H1 (cell line): ENCODE results near the gene CYYR1. TPM values are rescaled to one million over a fixed set of nuclear protein-coding genes. Genes with fewer than 3 reads are reported as not detected.

ENCODE experiments used
- CTCF ChIA-PET: fragments of 300-600 bp; sonication (Branson Sonifier 250); formaldehyde crosslinking; loops from one replicate; lab custom pipeline; 2021; ENCODE audit not compliant: partially characterized antibody; lab: Charles Lee
- POLR2A ChIA-PET: fragments of 300-600 bp; sonication (Branson Sonifier 250); formaldehyde crosslinking; loops from one replicate; lab custom pipeline; 2021; ENCODE audit warnings: inconsistent platforms; ENCODE audit not compliant: partially characterized antibody; lab: Charles Lee
- DNase-seq, 2 experiments: peaks; one replicate each; pipeline versions ENCODE4 v3.0.0 to v3.0.0-alpha.2; 2010 to 2022; ENCODE audit warnings: low spot score in 2 of 2, low read depth in 1 of 2, mixed read lengths in 1 of 2
- FAIRE-seq: peaks from 2 replicates; lab custom pipeline; 2011; peaks lifted over from hg19 to GRCh38; lab: Jason Lieb, UNC
- H2AFZ ChIP-seq: 2 replicates; pipeline ENCODE4 v1.8.1; 2012; ENCODE audit warnings: low read length, inconsistent platforms
- H2AK5ac ChIP-seq: 2 replicates; pipeline ENCODE4 v1.6.1; 2013; ENCODE audit warnings: low read depth, low read length
- H2BK120ac ChIP-seq: replicated peaks from 2 replicates; pipeline ENCODE3; 2013; ENCODE audit warnings: low read depth, low read length, inconsistent platforms
- H2BK12ac ChIP-seq: 2 replicates; pipeline ENCODE4 v1.6.1; 2013; ENCODE audit warnings: low read depth, low read length
- H2BK15ac ChIP-seq: 2 replicates; pipeline ENCODE4 v1.6.1; 2013; ENCODE audit warnings: low read length
- H2BK20ac ChIP-seq: 2 replicates; pipeline ENCODE4 v1.6.1; 2013; ENCODE audit warnings: low read length
- H2BK5ac ChIP-seq: 2 replicates; pipeline ENCODE4 v1.6.1; 2013; ENCODE audit warnings: low read depth, low read length
- H3K14ac ChIP-seq: 2 replicates; pipeline ENCODE4 v1.6.1; 2013; ENCODE audit warnings: inconsistent platforms; ENCODE audit not compliant: insufficient read length
- H3K18ac ChIP-seq: 2 replicates; pipeline ENCODE4 v1.6.1; 2013; ENCODE audit warnings: low read length; ENCODE audit errors: extremely low read depth
- H3K23ac ChIP-seq: 2 replicates; pipeline ENCODE4 v1.6.1; 2013; ENCODE audit warnings: inconsistent platforms; ENCODE audit not compliant: insufficient read length
- H3K23me2 ChIP-seq: 2 replicates; pipeline ENCODE4 v1.6.1; 2013; ENCODE audit warnings: low read depth, low read length
- H3K27ac ChIP-seq: 2 replicates; pipeline ENCODE4 v1.6.1; 2011; ENCODE audit warnings: low read depth, low read length, inconsistent platforms
- H3K27me3 ChIP-seq, 4 experiments: replicated peaks in 1 of 4; 1 replicate in 1 of 4; 2 replicates in 3 of 4; pipeline versions ENCODE4 v1.6.1 to v1.8.1; 2011 to 2013; ENCODE audit warnings: low read length in 3 of 4, mild to moderate bottlenecking in 3 of 4, inconsistent platforms in 2 of 4, mixed read lengths in 2 of 4, moderate library complexity in 1 of 4; ENCODE audit not compliant: control insufficient read depth in 3 of 4, insufficient read depth in 3 of 4; ENCODE audit errors: extremely low read depth in 1 of 4
- H3K36me3 ChIP-seq, 4 experiments: 2 replicates each; pipeline versions ENCODE4 v1.6.1 to v1.8.1; 2011 to 2013; ENCODE audit warnings: mild to moderate bottlenecking in 4 of 4, low read length in 3 of 4, moderate library complexity in 2 of 4, control low read depth in 1 of 4, inconsistent platforms in 1 of 4; ENCODE audit not compliant: insufficient read depth in 4 of 4, control insufficient read depth in 2 of 4
- H3K4ac ChIP-seq: replicated peaks from 2 replicates; pipeline ENCODE3; 2013; ENCODE audit warnings: low read length, low read depth, mixed read lengths, inconsistent platforms; ENCODE audit not compliant: insufficient read length
- H3K4me1 ChIP-seq, 4 experiments: replicated peaks in 1 of 4; 1 replicate in 1 of 4; 2 replicates in 3 of 4; pipeline versions ENCODE4 v1.6.1 to v1.8.1; 2011 to 2013; ENCODE audit warnings: low read length in 3 of 4, inconsistent platforms in 2 of 4, mixed read lengths in 1 of 4; ENCODE audit not compliant: insufficient read depth in 4 of 4, control insufficient read depth in 3 of 4
- H3K4me2 ChIP-seq, 2 experiments: 2 replicates each; pipeline versions ENCODE4 v1.6.1 to v1.8.1; 2011 to 2013; ENCODE audit warnings: low read depth in 2 of 2, low read length in 2 of 2, control low read depth in 1 of 2, inconsistent platforms in 1 of 2, mild to moderate bottlenecking in 1 of 2; ENCODE audit not compliant: insufficient read depth in 1 of 2
- H3K4me3 ChIP-seq, 4 experiments: fragments of 200-600, 300-600 bp in 1 of 4; sonication (generic), shearing (Covaris generic), sonication (Bioruptor Twin) in 1 of 4; 2 replicates each; pipeline versions ENCODE4 v1.5.1 to v1.8.1; 2011 to 2016; ENCODE audit warnings: low read length in 4 of 4, low read depth in 3 of 4, control low read depth in 2 of 4, inconsistent platforms in 2 of 4, mild to moderate bottlenecking in 2 of 4, mixed read lengths in 1 of 4, moderate library complexity in 1 of 4; ENCODE audit not compliant: insufficient read depth in 2 of 4; ENCODE audit errors: extremely low read depth in 1 of 4
- H3K56ac ChIP-seq: replicated peaks from 2 replicates; pipeline ENCODE3; 2013; ENCODE audit warnings: low read depth, mild to moderate bottlenecking, mixed read lengths, low read length, inconsistent platforms; ENCODE audit not compliant: insufficient read length
- H3K79me1 ChIP-seq: 2 replicates; pipeline ENCODE4 v1.6.1; 2013; ENCODE audit warnings: low read depth, low read length, control low read depth
- H3K79me2 ChIP-seq, 2 experiments: 2 replicates each; pipeline versions ENCODE4 v1.6.1 to v1.8.1; 2012 to 2013; ENCODE audit warnings: low read length in 2 of 2, mild to moderate bottlenecking in 2 of 2, inconsistent platforms in 1 of 2; ENCODE audit not compliant: insufficient read depth in 2 of 2, control insufficient read depth in 1 of 2
- H3K9ac ChIP-seq, 4 experiments: replicated peaks in 1 of 4; 1 replicate in 1 of 4; 2 replicates in 3 of 4; pipeline versions ENCODE4 v1.6.1 to v1.8.1; 2011 to 2013; ENCODE audit warnings: low read depth in 3 of 4, low read length in 3 of 4, control low read depth in 2 of 4, mild to moderate bottlenecking in 2 of 4, moderate library complexity in 2 of 4, inconsistent platforms in 1 of 4; ENCODE audit errors: extremely low read depth in 1 of 4
- H3K9me3 ChIP-seq, 2 experiments: 2 replicates each; pipeline versions ENCODE4 v1.6.1 to v1.8.1; 2012 to 2013; ENCODE audit warnings: mild to moderate bottlenecking in 2 of 2, moderate library complexity in 2 of 2, control low read depth in 1 of 2, inconsistent platforms in 1 of 2, low read depth in 1 of 2, low read length in 1 of 2, mixed read lengths in 1 of 2; ENCODE audit not compliant: insufficient read depth in 2 of 2
- H4K20me1 ChIP-seq, 2 experiments: replicated peaks in 1 of 2; 2 replicates each; pipeline versions ENCODE3 to v1.8.1; 2011 to 2013; ENCODE audit warnings: inconsistent platforms in 2 of 2, low read length in 2 of 2, mild to moderate bottlenecking in 1 of 2; ENCODE audit not compliant: insufficient read depth in 2 of 2, control insufficient read depth in 1 of 2
- H4K5ac ChIP-seq: 2 replicates; pipeline ENCODE4 v1.6.1; 2013; ENCODE audit warnings: low read length, low read depth, mixed read lengths, inconsistent platforms; ENCODE audit not compliant: insufficient read length
- H4K8ac ChIP-seq: 2 replicates; pipeline ENCODE4 v1.8.0; 2013; ENCODE audit warnings: mild to moderate bottlenecking, moderate library complexity, low read length, inconsistent platforms; ENCODE audit not compliant: insufficient read depth; ENCODE audit errors: extremely low read depth
- H4K91ac ChIP-seq: replicated peaks from 2 replicates; pipeline ENCODE3; 2013; ENCODE audit warnings: low read length, mixed read lengths, inconsistent platforms; ENCODE audit not compliant: insufficient read length
- CREB1 ChIP-seq: IDR thresholded peaks from 2 replicates; pipeline ENCODE4 v1.6.1; 2012; ENCODE audit warnings: inconsistent platforms
- HDAC6 ChIP-seq: IDR thresholded peaks from one replicate; pipeline ENCODE4 v1.7.1; 2012; ENCODE audit warnings: low read depth, mild to moderate bottlenecking, inconsistent platforms, low read length, moderate library complexity
- MAX ChIP-seq: IDR thresholded peaks from 2 replicates; pipeline ENCODE4 v1.6.1; 2012; ENCODE audit warnings: inconsistent platforms
- PHF8 ChIP-seq: fragments of 200-600 bp; sonication (generic); conservative IDR thresholded peaks from 2 replicates; pipeline ENCODE4 v1.7.1; 2012; ENCODE audit warnings: low read depth, mild to moderate bottlenecking, inconsistent platforms, low read length, moderate library complexity
- RBBP5 ChIP-seq: IDR thresholded peaks from 2 replicates; pipeline ENCODE4 v1.7.1; 2012; ENCODE audit warnings: low read depth, mild to moderate bottlenecking, inconsistent platforms, low read length, moderate library complexity, borderline replicate concordance
- RNF2 ChIP-seq: fragments of 200-900, 300-1000 bp; sonication (generic); IDR thresholded peaks from 2 replicates; pipeline ENCODE4 v1.7.1; 2016; ENCODE audit warnings: borderline replicate concordance, low read depth, mild to moderate bottlenecking, antibody characterized with exemption, low read length; ENCODE audit not compliant: poor library complexity, severe bottlenecking; ENCODE audit errors: missing control alignments
- SAP30 ChIP-seq: fragments of 300-600 bp; sonication (generic); IDR thresholded peaks from 2 replicates; pipeline ENCODE4 v1.7.1; 2012; ENCODE audit warnings: low read length, moderate library complexity, mild to moderate bottlenecking, inconsistent platforms; ENCODE audit not compliant: insufficient read depth, insufficient replicate concordance
- SP2 ChIP-seq: IDR thresholded peaks from 2 replicates; pipeline ENCODE4 v1.6.1; 2012; ENCODE audit warnings: mild to moderate bottlenecking, low read length, inconsistent platforms
- TAF7 ChIP-seq: optimal IDR thresholded peaks from 2 replicates; pipeline ENCODE3; 2011; ENCODE audit warnings: low read depth, mild to moderate bottlenecking, inconsistent platforms, low read length, moderate library complexity, borderline replicate concordance
- WGBS, 2 experiments: shearing (Covaris generic) in 1 of 2; methylation state at CpG; one replicate each; pipeline versions ENCODE4 v1.1.6 to v1.1.7; 2013 to 2015; ENCODE audit warnings: low lambda C conversion rate in 2 of 2, mixed read lengths in 2 of 2, inconsistent platforms in 1 of 2, low coverage in 1 of 2, missing lambda C conversion rate in 1 of 2; ENCODE audit not compliant: insufficient replicate concordance in 2 of 2, insufficient coverage in 1 of 2, insufficient read length in 1 of 2; ENCODE audit errors: extremely low coverage in 1 of 2, missing lambda C conversion rate in 1 of 2; 5-methylcytosine and 5-hydroxymethylcytosine counted together
- polyA plus RNA-seq, 7 experiments: library from polyadenylated mRNA; depleted of rRNA in 3 of 7; stranded (reverse) in 5 of 7; unstranded in 2 of 7; fragments of >200 nt in 5 of 7; fragments of 200-250 nt in 2 of 7; gene quantifications; 1 replicate in 5 of 7; 2 replicates in 1 of 7; 4 replicates in 1 of 7; pipeline versions ENCODE4 v1.2.1 to v1.2.3, GENCODE V29; 2011 to 2013; ENCODE audit warnings: missing spikeins in 2 of 7, mixed read lengths in 2 of 7
- total RNA-seq: library from RNA; stranded (reverse); fragmentation: NEBNext Ultra II Directional; extraction: Animal tissue kit (Norgen Biotek cat#: 25700); gene quantifications from 2 replicates; pipeline ENCODE4 v1.2.1, GENCODE V29; 2021

Gene CYYR1
- total and polyA plus RNA-seq, 2 of the 8 experiments (the other 6 are each of a cell fraction or from before 2014, with no cell fraction given): 12.2 to 37.9 TPM

DNA sequence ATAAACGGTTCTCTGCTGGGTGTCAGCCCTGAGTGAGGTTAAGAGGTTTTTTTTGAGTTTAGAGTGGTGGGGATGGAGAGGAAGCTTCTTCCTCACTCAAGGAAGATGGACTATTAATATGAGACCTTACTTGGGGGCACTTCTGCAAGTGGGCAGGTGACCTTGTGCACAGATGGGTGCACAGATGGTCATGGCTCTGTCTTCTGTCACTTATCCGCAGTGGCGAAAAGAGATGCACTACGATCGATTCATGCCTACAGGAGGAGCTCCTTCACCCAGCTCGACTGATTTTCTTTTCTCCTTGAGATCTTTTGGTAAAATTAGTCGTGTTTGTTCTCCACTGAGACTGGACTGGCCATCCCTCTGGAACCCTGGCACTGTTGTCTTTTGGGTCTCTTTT is 22.9 kb upstream of the CYYR1 start:
- H3K4me3 ChIP-seq: no peak overlapping the region
- no peaks in the 10 kb centered on the region for H3K9me3 ChIP-seq
- no peak overlapping the region for H2BK120ac ChIP-seq
- no peak overlapping the region for H2BK5ac ChIP-seq
- H4K8ac ChIP-seq: no peak overlapping the region
- no peak overlapping the region for H2AFZ ChIP-seq
- H3K79me2 ChIP-seq: no peaks in the 10 kb centered on the region
- no peak overlapping the region for H3K56ac ChIP-seq
- H4K20me1 ChIP-seq: no peaks in the 10 kb centered on the region
- no peak for FAIRE-seq
- TF ChIP-seq HDAC6 (no peak), TAF7 (no peak), RNF2 (no peak), RBBP5 (no peak), SP2 (no peak), MAX (no peak), CREB1 (no peak), SAP30 (no peak), PHF8 (no peak)
- no peaks in the 10 kb centered on the region for H3K4me1 ChIP-seq
- H4K91ac ChIP-seq: no peak overlapping the region
- POLR2A ChIA-PET: interaction anchor here (1.6 kb wide), 1 partner anchor 24 kb away, joined by 4 read pairs; no protein-coding TSS in a partner anchor
- no peaks in the 10 kb centered on the region for H3K79me1 ChIP-seq
- H3K23me2 ChIP-seq: no peaks in the 10 kb centered on the region; the same call in 1 of the 2 replicates
- H2BK15ac ChIP-seq: no peak overlapping the region
- no peak for DNase-seq
- H3K18ac ChIP-seq: no peak overlapping the region
- H3K23ac ChIP-seq: no peak overlapping the region
- no peak overlapping the region for H3K9ac ChIP-seq
- no peak overlapping the region for H2BK12ac ChIP-seq
- no peak overlapping the region for H2AK5ac ChIP-seq
- H2BK20ac ChIP-seq: no peak overlapping the region
- CTCF ChIA-PET: no interaction called here
- H3K4ac ChIP-seq: no peak overlapping the region
- no peaks in the 10 kb centered on the region for H3K27me3 ChIP-seq
- H3K4me2 ChIP-seq: no peak overlapping the region
- no peak overlapping the region for H3K27ac ChIP-seq
- no peaks in the 10 kb centered on the region for H3K36me3 ChIP-seq
- no peak overlapping the region for H4K5ac ChIP-seq
- WGBS, 2 experiments: 92% methylated on average over 7 of the region's 7 CpGs; no CpG with 5 or more reads in 1 of the 2 experiments
- H3K14ac ChIP-seq: no peak overlapping the region
